NCI-H524 (cell line): ENCODE results near the gene TACC3.
A peak's percentile ranks its signal among the peaks of the same experiment; 100 is the strongest.
"Not testable (repeated sequence)": the region's sequence is repeated elsewhere in the genome, so short reads cannot be mapped to it uniquely, and the experiment has no call there.

Experiments used
- DNase-seq, 2 experiments: peaks; one replicate each; lab custom pipeline; 2025; lab: John Stamatoyannopoulos, UW

TACC3 gene

DNA sequence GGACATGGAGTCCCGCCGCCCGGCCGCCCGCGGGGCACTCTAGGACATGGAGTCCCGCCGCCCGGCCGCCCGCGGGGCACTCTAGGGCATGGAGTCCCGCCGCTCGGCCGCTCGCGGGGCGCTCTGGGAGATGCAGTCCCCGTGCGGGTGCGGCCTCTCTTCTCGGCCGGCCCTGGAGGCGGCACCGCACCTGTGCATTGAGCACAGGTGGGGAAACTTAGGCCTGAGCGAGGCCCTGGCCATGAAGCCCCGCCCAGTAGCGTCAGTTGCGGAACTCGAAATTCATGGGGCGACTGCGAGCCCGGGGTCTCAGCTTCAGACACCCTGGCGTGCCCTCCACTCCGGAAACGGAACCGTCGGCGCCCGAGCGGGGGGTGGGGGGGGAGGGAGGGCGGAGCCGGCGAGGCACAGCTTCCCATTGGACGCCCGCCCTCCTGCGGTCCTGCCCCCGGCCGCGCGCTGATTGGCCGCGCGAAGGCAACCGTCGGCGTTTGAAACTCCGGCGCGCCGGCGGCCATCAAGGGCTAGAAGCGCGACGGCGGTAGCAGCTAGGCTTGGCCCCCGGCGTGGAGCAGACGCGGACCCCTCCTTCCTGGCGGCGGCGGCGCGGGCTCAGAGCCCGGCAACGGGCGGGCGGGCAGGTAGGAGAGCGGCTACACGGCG, at the start of gene TACC3, which contains the start of gene TMEM129:
TACC3 (plus strand) TSS at position 519 of the 663 bp plus-strand sequence. CDS start 1,901 bp downstream, outside the sequence.
TMEM129 (minus strand) TSS at position 321 of the 663 bp plus-strand sequence. CDS start 486 bp downstream, outside the sequence.
- peak; percentile 95 to 98 for DNase-seq

DNA sequence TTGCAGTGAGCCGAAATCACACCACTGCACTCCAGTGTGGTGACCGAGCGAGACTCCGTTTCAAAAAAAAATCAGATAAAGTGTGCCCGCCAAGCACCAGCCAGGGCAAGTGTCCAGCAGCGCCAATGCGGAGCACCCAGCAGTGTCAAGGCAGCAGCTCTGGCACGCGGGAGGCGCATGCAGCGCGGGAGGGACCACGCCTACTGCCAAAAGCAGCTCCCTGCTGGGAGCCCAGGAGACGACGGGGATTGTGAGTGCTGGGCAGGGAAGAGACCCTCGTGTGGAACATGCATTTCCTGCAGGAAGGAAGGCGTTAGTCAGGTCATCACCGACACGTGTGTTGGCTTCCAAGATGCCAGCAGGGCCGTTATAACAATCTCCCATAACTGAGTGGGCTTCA, 47.6 kb upstream of the TACC3 start:
- DNase-seq, result no peak

DNA sequence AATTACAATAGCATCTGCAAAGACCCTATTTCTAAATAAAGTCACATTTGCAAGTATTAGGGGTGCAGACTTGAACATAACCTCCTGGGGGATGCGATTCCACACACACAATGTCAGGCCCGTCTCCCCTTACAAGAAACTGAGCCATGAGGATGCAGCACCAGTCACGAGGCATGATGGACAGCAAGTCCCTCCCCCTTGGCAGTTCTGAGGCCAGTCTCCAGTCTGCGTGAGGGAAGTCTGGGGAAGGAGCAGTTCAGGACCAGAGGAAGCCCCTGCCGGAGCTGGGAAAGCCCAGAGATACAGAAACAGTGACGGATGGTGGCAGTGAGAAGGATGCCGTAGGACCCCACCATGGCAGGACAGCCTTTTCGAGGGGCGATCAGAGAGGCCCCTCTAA, 46.6 kb upstream of the TACC3 start:
- DNase-seq, result no peak

DNA sequence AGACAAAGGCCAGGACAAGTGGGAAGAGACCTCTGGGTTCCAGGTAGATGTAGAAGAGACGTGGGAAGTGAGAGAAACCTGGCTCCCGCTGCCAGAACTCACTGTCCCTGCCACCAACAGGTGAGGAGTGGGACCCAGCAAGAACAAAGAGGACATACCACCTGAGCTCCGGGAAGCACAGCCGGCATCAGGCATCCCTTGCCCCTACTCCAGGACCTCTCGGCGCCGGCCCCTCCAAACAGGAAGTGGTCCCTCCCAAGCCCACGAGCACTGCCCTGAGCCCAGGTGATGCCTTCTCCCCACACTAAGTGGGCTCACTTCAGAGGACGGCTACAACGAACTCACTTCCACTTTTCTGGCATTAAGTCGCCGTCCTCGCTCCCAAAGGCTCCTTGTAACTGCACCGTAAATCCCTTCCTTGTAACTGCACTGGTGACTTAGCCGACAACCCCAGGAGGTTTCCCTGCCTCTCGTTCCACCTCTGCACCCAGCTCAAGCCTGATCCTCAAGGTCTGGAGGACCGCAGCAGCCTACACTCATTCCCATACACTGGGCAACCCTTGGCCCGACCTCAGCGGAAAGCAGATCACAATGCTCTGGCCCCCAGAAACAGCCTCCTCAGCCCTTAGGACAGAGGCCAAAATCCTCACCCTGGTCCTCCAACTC, 46.1 kb upstream of the TACC3 start:
- no peak for DNase-seq

DNA sequence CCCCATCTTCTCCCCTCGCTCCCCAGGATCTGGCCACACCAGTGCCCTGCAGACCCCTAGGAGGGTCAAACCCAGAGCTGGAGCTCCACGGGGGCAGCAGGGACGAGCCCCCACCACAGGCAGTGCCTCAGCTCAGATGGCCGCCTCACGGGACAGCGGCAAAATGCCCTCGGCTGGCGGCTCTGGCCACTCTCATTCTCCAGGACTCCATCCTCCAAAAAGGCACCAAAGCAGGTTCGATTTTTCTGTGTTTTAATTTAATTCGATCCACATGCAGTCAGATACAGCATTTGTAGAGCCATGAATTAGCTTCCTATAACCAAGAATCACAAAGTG, 45.6 kb upstream of the TACC3 start:
- no peak for DNase-seq

DNA sequence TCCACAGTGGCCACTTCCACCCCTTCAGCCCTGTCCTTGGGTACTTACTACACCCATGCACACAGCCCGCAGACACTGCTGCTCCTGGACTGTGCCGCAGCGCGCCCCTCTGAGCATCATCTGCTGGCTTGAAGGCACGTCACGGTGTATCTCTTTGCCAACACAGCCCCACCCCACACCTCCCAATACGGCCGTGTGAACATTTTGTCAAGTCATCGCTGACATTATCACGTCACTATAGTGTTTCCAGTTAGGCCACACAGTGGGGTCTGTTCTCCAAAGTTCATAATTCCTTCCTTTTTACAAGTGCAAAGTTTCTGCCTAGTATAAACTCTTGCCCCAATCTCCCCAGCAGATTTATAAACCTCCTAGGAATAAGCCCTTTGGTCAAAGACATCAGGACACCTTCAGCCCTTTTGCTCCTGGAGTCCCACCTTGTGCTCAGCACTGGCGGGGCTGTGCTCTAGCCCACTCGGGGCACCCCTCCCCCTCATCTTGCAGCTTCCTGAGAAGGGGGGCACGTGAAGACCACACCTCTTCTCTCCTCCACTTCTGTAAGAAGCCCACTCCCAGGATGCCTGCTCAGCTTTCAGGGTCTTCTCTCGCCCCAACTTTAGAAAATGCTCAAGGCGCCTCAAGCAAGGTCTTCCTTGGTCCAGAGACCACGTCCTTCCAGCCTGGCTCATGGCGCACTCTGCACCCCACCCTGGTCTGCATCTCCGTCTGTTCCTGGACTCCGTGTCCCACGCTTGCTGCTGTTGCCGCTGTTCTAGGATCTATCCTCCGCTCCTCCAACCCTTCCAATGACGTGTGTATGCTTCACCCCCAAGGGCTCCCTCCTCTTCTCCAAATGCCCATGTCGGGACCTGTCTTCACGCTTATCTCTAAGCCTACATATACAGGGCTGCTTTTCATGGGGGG, 44.5 kb upstream of the TACC3 start:
- DNase-seq, result no peak

DNA sequence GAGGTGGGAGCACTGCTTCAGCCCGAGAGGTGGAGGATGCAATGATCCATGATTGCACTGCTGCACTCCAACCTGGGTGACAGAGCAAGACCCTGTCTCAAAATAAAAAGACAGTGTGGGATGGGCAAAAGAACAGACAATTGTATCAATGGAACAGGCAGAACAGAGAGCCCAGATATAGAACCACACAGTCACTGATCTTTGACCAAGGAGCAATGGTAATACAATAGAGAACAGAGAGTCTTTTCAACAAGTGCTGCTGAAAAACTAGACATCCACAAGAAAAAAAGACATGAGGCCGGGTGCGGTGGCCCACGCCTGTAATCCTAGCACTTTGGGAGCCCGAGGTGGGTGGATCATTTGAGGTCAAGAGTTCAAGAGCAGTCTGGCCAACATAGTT, 43.1 kb upstream of the TACC3 start:
- DNase-seq, result no peak

DNA sequence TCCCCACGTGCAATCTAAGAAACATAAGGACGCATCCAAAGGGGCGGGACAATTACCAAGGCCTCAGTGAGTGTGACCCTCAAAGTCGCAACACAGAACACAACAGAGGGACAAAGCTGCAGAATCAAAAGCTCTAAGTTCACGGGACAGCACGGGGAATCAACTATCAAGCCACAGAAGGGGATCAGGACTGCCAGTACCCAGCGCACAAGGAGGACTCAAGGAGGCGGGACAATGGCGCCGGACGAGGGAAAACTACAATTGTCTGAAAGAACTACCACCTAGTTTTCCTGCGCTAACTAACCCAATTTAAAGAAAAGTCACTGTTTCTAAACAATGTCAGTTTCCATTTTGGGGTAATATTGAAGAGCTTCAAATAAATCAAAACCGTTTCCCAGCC, 38.5 kb upstream of the TACC3 start:
- DNase-seq, result no peak

DNA sequence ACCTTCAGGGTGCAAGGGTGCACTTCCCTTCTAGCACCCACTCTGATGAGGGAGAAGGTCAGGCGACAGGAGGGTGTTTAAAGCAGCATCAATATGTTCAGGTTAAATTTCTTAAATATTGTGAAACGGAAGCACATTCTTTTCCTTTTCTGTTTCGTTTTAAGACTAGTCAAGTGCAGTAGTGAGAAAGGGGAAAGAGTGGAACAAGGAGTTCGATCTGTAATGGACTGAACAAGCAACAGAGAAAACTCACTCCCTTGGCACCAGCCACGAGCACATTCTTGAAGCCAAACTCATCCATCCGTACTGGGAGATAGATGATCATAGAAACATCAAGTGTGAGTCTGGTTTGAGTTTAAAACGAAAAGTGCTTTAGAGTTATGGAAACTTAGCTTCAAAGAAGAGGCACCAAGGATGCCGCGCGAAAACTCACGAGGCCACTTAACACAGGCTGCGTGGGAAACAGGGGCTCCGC, 38.0 kb upstream of the TACC3 start:
- DNase-seq, result no peak

DNA sequence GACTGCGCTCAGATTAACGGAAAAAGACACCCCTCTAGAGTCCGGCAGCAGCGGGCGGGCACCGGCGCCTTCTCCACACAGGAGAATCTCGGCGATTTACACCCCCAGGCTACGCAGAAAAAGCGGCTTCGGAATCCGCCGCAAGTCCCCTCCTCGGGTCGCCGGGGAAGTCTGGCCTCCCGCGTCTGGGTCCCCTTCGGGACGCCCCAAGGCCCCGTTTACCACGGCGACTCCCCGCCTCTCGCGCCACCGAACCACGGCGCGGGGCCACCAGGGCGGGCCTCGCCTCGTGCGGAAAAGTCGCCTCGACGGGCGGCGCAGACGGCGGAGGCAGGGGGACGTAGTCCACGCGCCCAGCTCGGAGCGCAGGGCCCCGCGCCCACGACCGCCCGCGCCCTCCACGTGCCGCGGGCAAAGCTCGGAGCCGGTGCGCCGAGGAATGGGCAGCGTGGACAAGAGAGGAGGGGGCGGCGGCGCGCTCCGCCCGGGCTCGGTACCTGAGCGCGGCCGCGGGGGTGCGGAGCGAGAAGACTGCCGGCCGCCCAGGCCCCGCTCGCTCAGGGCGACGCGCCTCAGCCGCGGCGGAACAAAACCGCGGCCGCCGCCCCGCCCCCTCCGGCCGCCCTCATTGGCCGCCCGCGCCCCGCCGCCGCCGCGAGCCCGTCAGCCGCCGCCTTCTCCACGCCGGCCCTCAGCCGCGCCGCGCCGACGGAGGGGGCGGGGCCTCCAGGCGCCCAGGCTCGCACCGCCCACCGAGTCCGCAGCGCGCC, 37.4 kb upstream of the TACC3 start, which contains the start of gene FAM53A:
FAM53A (minus strand) TSS at position 578 of the 770 bp plus-strand sequence. CDS start 15,572 bp downstream, outside the sequence.
- peak; percentile 58 to 69 for DNase-seq

DNA sequence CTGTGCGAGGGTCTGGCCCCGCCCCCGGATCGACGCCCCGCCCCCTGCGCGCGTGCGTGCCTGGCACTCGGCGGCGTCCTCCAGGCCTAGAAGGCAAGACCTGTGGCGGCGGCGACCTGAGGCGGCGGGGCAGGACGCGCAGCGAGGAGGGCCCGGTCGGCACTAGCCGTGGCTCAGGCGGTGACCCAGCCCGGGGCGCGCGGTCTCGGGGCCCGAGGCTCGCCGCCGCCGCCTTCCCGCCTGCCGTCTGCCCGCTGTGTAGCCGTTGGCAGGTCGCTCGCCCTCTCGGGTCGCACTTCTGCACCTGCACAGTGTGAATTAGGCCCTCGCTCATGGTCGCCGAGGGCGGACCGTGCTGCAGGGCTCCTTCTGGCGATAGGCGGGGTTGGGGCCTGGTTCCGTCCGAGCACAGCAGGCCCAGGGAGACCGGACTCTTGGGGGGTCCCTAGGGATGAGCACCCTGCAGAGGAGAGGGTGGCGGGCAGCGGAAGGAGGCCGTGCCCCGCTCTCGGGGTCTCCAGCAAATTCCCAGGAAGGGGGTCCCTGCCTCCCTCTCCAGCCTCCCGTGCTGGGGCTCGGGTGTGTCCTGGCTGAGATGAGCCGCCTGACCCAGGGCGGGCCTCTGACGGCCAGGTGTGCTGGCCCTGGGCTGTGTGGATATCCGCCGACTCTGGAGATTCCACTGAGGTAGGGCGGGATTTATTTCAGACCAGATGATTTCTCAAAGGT, 36.7 kb upstream of the TACC3 start:
- DNase-seq, result no peak

DNA sequence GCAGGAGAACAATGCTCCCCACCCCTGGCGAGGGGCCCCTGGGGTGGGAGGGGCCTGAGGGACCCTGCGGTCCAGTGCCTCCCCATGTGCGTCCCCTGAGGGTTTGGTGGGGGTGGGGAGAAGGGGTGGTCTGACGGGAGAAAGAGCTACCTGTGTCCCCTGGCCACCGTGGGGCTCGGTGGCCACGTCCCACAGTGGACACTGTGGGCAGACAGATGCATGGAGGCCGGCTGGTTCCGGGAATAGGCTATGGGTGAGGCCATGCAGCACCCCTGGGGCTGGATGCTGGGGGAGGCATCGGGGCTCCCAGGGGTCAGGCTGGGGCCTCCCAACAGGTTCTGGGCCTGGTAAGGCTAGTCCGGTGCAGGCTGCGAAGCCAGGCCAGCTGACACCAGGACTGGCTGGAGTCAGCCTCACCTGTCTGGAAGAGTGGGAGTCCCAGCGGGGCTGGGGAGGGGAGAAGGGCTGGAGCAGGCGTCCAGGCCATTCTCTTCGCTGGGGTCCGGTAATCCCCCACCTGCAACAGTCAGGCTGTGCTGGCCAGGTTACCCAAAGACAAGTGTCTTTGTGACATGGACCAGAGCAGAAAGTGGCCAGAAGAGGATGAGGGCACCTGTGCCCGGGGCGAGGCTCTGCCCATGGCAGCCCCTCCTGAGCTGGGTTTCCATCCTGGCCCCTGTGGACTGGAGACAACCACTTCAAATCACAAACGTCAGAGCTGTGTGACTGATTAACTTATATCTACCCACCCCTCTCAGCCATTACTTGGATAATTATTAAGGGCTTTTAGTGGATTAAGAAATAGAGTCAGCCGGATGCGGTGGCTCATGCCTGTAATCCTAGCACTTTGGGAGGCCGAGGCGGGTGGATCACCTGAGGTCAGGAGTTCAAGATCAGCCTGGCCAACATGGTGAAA, 35.8 kb upstream of the TACC3 start:
- peak in 1 of 2 experiments; percentile 25 for DNase-seq

DNA sequence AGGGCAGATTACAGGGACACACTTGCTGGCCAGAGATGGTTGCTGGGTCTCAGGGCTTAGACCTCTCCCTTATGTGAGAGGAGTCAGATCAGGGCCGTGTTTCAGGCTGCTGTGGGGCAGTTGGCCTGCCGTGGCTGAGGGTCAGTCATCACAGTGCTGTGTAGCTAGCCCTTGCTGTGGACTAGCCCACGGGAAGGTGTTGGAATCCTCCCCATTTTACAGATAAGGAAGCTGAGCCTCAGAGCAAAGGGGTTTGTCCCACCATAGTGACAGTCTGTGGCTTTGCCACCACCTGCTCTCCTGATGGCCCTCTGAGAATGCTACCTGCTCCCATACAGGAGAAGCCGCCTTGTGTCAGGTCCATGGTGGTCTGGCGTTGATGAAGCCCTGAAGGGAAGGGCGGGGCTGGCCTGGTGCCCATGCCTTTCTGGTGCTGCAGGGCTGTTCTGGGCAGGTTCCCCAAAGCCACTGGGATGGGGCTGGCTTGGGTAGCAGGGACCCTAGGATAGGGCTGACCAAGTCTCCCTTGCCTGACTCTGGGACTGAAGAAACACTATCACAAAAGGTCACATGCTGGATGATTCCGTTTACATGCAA, 34.8 kb upstream of the TACC3 start:
- no peak for DNase-seq

DNA sequence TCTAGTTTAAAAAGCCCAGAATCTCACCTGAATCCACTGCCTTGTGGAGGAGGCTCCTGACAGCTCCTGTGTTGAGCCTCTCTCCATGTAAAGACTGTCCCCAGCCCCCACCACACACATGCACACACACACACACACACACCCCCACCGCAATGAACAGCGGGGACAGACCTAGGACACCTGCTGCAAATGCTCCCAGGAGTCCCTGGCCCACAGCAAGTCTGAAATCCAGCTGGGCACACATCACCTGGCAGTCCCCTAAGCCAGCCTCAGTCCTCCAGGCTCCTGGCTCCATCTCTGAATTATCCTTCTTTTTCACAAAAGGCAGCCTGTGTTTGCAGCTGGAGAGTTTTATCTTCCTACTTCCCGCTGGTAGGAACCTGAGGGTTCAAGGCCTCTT, 30.6 kb upstream of the TACC3 start:
- no peak for DNase-seq

DNA sequence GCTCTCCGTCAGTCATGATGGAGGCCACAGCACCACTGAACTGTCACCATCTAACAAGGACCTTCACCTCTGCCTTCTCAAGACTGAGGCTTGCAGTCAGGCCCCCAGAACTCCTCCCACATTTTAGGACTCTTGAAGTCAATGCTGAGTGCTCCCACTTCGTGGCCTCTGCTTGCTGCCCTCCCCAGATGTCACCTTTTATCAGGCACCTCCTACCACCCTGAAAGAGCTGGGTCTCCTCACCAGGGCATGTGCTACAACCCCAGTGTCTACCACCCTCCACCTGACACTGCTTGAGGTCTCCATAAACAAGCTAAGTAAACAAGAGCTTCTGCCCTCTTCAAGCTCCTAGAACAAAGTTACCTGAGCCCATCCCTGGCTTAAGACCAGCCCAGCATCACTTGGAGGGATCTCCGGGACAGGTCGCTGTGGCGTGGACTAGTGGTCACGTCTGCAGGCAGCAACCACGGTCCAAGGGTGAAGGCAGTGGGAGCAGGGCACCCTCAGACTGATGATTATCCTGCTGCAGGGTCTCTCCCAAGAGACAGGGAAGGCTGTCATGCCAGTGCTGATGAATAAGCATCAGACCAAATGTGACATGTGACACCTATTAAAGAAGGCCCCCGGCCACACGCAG, 29.5 kb upstream of the TACC3 start:
- no peak for DNase-seq

DNA sequence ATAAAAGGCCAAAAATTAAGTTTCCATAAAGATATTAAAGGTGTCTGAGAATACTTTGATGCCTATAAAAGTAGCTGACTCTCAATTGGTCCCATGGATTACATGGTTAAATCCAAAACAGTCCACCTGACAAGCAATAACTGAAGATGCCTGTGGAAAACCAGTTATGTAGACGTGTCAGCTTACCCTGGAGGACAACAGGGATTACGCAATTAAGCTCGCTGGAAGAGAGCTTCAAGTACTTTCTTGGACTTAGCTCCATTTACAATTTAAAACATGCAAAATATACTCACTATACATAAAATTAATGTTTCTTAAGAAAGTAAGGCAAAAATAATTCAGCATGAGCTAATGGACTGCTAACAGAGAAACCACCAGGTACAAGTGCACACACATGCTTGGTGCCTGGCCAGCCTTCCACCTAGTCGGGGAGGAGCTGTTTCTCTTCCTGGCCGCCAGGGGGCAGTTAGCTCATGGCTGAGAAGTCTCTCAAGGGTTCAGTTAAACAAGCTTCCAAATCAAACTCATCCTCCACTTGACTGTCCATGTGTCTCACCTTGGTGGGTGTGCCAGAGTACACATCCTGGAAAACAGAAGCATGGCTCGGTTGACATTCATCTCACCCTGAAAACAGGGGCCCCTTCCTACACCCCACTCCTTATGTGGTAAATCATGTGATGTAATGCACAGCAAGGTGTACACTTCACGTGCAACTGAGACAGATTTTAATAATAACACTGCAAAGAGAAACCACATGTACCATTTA, 28.0 kb upstream of the TACC3 start:
- peak; percentile 16 to 73 for DNase-seq

DNA sequence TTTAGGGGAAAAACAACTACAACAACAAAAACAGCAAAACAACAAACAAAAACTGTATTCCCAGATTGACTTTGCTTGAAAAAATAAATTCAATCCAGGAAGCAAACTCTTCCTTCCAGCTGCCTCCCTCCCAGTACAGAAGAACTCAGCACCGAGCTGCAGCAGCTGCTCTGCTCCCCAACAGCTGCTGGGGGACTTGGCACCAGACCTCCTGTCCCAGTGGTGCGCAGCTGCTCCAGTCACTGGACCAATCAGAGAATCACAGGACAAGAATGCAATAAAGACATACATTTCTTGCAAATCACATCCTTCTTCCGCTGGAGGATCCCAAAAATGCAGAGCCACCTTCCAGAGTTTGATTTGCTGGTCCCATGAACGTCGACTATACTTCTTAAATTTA, 25.4 kb upstream of the TACC3 start:
- DNase-seq, result no peak

DNA sequence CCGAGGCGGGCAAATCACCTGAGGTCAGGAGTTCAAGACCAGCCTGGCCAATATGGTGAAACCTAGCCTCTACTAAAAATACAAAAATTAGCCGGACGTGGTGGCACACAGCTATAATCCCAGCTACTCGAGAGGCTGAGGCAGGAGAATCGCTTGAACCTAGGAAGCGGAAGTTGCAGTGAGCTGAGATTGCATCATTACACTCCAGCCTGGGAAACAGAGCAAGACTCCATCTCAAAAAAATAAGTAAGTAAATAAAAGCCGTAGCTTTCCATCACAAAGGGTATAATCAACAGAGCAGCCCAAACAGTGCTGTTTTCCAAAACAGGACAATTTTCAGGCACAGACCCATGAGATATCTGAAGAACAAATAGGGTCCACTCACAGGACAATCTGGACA, 19.6 kb upstream of the TACC3 start:
- DNase-seq, result not testable (repeated sequence)
